Measurements from ENCODE around the gene CCSER1.

- TF ChIP-seq POLR2A (IDR thresholded peaks at IDR 0.05; ENCODE audit: low read depth, low read length) (no peak), POLR2AphosphoS5 (IDR thresholded peaks at IDR 0.05; ENCODE audit: low read depth, low read length) (no peak)
These were observed 1326.9 kb downstream of the CCSER1 start for GRCh38 chr4:91454111-91454510.
